Lung (tissue), 12 donors: Measurements from ENCODE around the gene DLG2. TPM values are rescaled to one million over a fixed set of nuclear protein-coding genes. Genes with fewer than 3 reads are reported as not detected.

Experiments
- ATAC-seq: fragments of 200-7000 bp; cut with Tn5 transposase; one replicate; pipeline ENCODE4 v1.9.1; 2020; ENCODE audit warnings: moderate number of reproducible peaks; ENCODE audit not compliant: insufficient read depth, low FRiP score
- DNase-seq, 3 donors: peaks; one replicate each; pipeline ENCODE4 v3.0.0-alpha.2; 2013 to 2017
- H3K27ac ChIP-seq, 2 donors: one replicate each; pipeline ENCODE4 v1.5.1; 2013; ENCODE audit warnings: mild to moderate bottlenecking in 2 of 2, moderate library complexity in 2 of 2, control low read depth in 1 of 2, inconsistent platforms in 1 of 2, low read depth in 1 of 2, low read length in 1 of 2
- H3K27me3 ChIP-seq, 3 donors: one replicate each; pipeline ENCODE4 v1.5.1; 2013; ENCODE audit warnings: low read length in 2 of 3; ENCODE audit not compliant: control insufficient read depth in 3 of 3, insufficient read depth in 3 of 3
- H3K36me3 ChIP-seq, 4 donors: one replicate each; pipeline ENCODE4 v1.5.1; 2013; ENCODE audit warnings: low read length in 4 of 4, mild to moderate bottlenecking in 1 of 4, moderate library complexity in 1 of 4; ENCODE audit not compliant: control insufficient read depth in 4 of 4, insufficient read depth in 4 of 4
- H3K4me1 ChIP-seq, 5 donors: one replicate each; pipeline ENCODE4 v1.5.1; 2013; ENCODE audit warnings: low read length in 5 of 5, mild to moderate bottlenecking in 2 of 5, moderate library complexity in 1 of 5; ENCODE audit not compliant: control insufficient read depth in 5 of 5, insufficient read depth in 5 of 5
- H3K4me3 ChIP-seq: one replicate; pipeline ENCODE4 v1.5.1; 2013; ENCODE audit warnings: mild to moderate bottlenecking, control low read depth, moderate library complexity
- H3K9ac ChIP-seq, 2 donors: one replicate each; pipeline ENCODE4 v1.5.1; 2013; ENCODE audit warnings: low read length in 2 of 2, control low read depth in 1 of 2; ENCODE audit not compliant: insufficient read depth in 1 of 2
- H3K9me3 ChIP-seq, 4 donors: one replicate each; pipeline ENCODE4 v1.5.1; 2013; ENCODE audit warnings: low read length in 3 of 4, mild to moderate bottlenecking in 1 of 4, moderate library complexity in 1 of 4; ENCODE audit not compliant: control insufficient read depth in 4 of 4, insufficient read depth in 3 of 4
- WGBS, 2 donors: extraction: QIAGEN DNeasy Blood & Tissue Kit; methylation state at CpG; one replicate each; pipeline ENCODE4 v1.1.7; 2013; 5-methylcytosine and 5-hydroxymethylcytosine counted together
- polyA plus RNA-seq, 2 donors: library from polyadenylated mRNA; stranded (reverse); fragments of 200-250 nt; gene quantifications; one replicate each; pipeline ENCODE4 v1.2.1, GENCODE V29; 2013
- total RNA-seq, 2 donors: library from RNA; depleted of rRNA in 1 of 2; stranded (reverse); fragments of >200 nt in 1 of 2; gene quantifications; one replicate each; pipeline ENCODE4 v1.2.1, GENCODE V29; 2014 to 2021
- TF ChIP-seq, protein P1 (sequence below): IDR thresholded peaks from 2 replicates; pipeline ENCODE4 v1.5.1; 2012; ENCODE audit warnings: mild to moderate bottlenecking; ENCODE audit errors: control extremely low read depth, extremely low read depth
- donor health status: control.
- donor health status: control.
- donor health status: Bipolar disorder and iron deficiency.
- donor health status: healthy.
- donor health status: DM: yes; HTN: yes; CAD: no.

DLG2 gene
- total and polyA plus RNA-seq, 4 donors, result 0.32 to 24.1 (median 5.4) TPM

DNA sequence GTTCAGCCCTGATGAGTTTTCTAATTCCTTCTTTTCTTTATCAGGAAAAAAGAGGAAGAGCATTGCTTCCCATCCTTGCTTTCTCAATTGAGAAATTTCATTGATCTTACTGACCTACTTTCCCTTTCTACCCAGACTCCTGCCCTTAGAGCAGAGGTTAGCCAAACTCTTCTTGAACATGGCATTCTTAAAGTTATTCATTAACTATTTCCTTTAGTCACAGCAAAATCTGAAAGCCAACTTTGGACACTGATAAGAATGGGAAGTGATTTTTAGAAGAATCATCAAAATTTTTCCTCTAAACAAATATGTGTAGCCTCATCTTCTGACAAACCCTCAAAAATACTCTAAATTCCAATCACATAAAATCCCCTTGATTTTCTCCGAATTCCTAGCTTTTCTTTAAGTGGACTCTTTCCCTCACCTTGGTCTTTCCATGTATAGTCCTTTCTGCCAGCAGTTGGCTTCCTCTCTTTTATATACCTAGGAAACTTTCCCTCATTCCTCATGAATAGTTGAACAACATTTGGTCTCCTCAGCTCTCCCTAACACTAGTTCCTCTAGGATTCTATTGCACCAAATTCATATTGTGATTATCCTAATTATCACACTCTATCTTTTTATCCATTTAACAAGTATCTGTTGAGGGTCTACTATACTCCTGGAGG is 1774.2 kb downstream of the DLG2 start:
- no peak for ATAC-seq
- TF ChIP-seq, protein P1, sequence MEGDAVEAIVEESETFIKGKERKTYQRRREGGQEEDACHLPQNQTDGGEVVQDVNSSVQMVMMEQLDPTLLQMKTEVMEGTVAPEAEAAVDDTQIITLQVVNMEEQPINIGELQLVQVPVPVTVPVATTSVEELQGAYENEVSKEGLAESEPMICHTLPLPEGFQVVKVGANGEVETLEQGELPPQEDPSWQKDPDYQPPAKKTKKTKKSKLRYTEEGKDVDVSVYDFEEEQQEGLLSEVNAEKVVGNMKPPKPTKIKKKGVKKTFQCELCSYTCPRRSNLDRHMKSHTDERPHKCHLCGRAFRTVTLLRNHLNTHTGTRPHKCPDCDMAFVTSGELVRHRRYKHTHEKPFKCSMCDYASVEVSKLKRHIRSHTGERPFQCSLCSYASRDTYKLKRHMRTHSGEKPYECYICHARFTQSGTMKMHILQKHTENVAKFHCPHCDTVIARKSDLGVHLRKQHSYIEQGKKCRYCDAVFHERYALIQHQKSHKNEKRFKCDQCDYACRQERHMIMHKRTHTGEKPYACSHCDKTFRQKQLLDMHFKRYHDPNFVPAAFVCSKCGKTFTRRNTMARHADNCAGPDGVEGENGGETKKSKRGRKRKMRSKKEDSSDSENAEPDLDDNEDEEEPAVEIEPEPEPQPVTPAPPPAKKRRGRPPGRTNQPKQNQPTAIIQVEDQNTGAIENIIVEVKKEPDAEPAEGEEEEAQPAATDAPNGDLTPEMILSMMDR, result no peak
- Histone ChIP-seq H3K27ac (no peak overlapping the region), H3K4me3 (no peak overlapping the region), H3K27me3 (no peaks in the 10 kb centered on the region), H3K9ac (no peak overlapping the region), H3K4me1 (no peaks in the 10 kb centered on the region), H3K36me3 (no peaks in the 10 kb centered on the region), H3K9me3 (peaks cover 0 to 4% (median 0%) of the 10 kb centered on the region in 4 donors)
- no peak for DNase-seq
- WGBS, 2 donors, result 51 to 71% methylated on average over 1 of the region's 1 CpG

DNA sequence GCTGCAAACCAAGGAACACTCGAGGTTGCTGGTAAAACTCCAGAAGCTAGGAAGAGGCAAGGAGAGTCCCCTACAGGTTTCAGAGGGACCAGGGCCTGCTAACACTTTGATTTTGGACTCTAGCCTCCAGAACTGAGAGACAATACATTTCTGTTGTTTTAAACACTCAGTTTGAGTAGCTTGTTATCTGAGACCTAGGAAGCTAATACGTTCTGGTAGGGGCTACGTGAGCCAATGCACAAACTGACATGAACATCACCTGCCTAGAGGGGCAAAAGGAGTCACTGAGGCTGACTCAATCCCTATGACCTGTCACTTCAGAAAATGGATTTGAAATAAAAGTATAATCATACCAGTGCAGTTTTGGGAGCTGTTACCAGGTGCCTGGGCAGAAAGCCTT is 1775.1 kb downstream of the DLG2 start:
- WGBS, 2 donors, result 76 to 85% methylated on average over 3 of the region's 3 CpGs
- H3K9me3 ChIP-seq, result peaks cover 0 to 3% (median 0%) of the 10 kb centered on the region in 4 donors
- no peak overlapping the region for H3K4me3 ChIP-seq
- H3K27me3 ChIP-seq, result no peaks in the 10 kb centered on the region
- DNase-seq (no peak), ATAC-seq (no peak)
- H3K4me1 ChIP-seq, result no peaks in the 10 kb centered on the region
- no peak overlapping the region for H3K27ac ChIP-seq
- H3K9ac ChIP-seq, result no peak overlapping the region
- TF ChIP-seq, protein P1, result no peak
- no peaks in the 10 kb centered on the region for H3K36me3 ChIP-seq

DNA sequence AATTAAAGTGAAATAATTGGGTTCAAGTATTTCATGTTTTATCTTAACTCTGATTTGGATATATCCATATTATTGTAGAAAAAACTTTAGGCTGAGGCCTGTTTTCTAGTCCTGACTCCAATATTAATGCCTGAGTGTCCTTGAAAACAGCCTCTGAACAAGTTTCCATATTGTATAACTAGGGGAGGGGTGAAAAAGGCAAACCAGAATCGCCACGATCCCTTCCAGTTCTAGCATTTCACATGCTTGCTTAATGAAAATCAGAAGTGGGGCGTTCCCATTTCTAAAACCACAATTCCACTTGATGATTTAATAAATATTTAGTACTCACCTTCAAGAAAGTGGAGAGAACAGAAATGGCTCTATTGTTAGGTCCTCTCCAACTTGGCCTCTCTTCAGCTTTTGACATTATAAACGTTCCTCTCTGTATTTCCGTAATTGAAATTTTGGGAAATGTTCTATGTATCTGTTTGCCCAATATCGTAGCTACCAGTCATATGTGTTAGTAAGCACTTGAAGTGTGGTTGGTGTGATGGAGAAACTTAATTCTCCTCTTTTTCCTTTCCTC is 1779.6 kb downstream of the DLG2 start:
- H3K27me3 ChIP-seq, result no peaks in the 10 kb centered on the region
- no peaks in the 10 kb centered on the region for H3K36me3 ChIP-seq
- H3K27ac ChIP-seq, result no peak overlapping the region
- no peaks in the 10 kb centered on the region for H3K9me3 ChIP-seq
- no peak overlapping the region for H3K4me3 ChIP-seq
- H3K9ac ChIP-seq, result no peak overlapping the region
- DNase-seq (no peak), ATAC-seq (no peak)
- TF ChIP-seq, protein P1, result no peak
- 62 to 83% methylated on average over 6 of the region's 6 CpGs for WGBS, 2 donors
- no peaks in the 10 kb centered on the region for H3K4me1 ChIP-seq
